GM21619 (cell line): ENCODE results near the gene AGPAT3.

ENCODE experiments used
- ATAC-seq: cut with Tn5 transposase; IDR thresholded peaks from one replicate; pipeline ENCODE4 v1.9.1; 2021; ENCODE audit not compliant: unreplicated experiment

AGPAT3 gene

DNA sequence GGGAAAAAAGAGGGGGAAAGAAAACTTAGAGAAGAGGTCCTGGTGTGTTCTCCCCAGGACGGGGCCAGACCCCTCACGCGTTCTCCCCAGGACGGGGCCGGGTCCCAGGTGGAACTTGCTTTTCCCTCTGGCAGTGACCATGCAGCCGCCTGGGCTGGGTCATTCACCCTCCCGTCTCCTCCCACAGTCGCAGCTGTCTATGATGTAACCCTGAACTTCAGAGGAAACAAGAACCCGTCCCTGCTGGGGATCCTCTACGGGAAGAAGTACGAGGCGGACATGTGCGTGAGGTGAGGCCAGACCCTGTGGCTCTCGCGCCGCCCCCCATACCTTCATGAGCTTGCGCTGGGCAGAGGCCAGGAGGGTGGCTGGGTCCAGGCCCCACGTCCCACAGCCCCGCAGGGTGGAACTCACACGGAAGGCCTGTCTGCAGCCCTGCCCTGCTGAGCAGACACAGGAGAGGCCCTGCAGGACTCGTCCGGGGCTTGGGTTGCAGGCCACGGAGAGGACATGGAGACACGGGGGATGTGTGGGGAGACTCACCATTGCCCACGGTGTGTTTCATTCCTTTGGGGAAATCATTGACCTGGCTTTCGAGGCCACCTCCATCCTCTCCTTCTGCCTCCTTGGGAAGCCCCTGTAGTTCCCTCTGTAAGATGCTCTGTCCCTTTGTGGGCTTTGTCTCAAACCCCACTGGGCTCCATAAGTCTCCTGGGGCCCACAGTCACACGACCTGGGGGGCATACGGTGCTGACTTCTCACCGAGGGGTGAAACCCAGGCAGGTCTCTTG, 106.4 kb downstream of the AGPAT3 start:
- ATAC-seq: no peak

- ATAC-seq: no peak
These were observed 106.9 kb downstream of the AGPAT3 start for GRCh38 chr21:43971992-43972255.

DNA sequence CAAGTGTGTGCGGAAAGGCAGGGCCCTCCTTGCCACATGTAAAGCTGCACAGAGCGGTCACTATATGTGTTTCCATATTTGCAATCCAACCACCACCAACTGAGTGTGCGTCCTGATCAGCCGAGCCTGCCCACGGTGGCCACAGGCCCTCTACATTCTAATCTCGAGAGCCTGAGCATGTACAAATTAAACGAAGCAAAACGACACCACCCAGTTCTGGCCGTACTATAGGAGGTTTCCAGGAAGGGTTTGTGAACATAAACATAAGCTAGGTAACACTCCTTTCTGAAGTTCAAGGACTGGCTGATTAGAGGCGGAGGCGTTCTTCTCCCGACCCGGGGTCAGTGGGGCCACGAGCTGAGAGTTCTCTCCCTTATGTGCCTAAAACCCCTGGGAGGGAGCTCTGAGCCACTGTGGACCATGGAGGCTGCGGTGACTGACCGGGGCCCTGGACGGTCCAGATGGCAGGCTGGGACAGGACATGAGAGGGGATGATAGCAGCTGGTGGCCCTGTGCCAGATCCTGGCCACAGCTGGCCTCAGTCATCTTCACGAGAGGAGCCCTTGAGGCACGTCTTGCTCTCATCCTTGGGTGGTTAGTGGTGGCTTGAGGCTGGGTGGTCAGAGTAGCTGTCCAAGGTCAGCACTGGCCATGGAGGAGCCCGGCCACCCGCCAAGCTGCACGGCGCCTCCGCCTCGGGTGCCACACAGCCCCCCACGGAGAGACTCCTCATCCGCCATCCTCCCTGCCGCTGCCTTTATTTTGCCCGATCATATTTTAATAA, 108.0 kb downstream of the AGPAT3 start:
- ATAC-seq: no peak

- ATAC-seq: no peak
These were observed 108.6 kb downstream of the AGPAT3 start for GRCh38 chr21:43973634-43973955.

- no peak for ATAC-seq
These were observed 109.9 kb downstream of the AGPAT3 start for GRCh38 chr21:43974791-43975468.

GRCh38 chr21:43975469-43976098, 110.6 kb downstream of the AGPAT3 start:
- ATAC-seq: no peak

- no peak for ATAC-seq
These were observed 111.6 kb downstream of the AGPAT3 start for GRCh38 chr21:43976661-43977060.

- ATAC-seq: no peak
These were observed 113.0 kb downstream of the AGPAT3 start for GRCh38 chr21:43978060-43978459.

DNA sequence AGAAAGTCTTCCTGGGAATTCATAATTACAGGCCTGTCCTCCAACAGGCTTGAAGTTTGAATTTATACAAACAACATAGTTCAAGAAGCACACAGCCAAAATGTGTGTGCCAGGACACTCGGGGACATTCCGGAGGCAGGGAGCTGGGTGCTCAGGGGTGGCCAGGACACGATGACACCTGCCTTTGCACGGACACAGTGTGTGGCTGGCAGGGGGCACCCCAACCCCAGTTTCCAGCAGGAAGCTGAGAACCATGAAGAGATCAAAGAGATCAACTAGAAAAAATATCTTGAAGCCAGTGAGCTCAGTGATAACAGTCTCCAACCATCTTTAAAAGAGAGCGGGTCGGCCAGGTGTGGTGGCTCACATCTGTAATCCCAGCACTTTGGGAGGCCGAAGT, 114.6 kb downstream of the AGPAT3 start:
- ATAC-seq: no peak

DNA sequence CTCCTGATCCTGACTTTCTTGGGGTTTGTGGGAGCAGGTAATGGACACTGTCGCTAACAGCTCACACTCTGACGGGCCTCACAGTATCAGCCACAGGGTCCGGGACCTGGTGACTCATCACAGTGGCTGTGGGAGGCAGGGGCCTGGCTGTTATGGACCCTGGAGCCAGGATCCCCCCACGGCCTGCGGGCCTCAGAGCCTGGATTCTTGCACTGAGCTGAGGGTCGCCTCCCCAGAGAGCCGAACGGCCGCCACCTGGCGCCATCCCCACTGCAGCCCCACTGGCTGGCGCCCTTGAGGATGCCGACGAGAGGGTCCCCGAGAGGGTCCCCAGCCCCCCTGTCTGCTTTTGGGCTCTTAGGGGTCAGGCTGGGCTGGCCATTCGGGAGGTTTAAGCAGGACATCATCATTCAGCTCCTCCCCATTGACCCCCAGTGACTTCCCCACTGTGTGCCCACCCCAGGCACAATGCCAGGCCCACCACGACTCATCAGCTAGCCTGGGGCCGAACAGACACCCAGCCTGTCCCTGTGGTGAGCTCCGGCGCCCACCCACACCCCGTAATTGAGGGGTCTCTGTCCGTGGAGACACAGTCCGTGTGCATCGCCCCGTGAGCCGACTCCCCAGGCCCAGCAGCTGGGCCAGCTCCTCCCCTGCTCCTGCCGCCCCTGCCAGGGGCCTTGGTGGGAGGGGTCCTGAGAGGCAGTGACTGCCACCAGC, 116.3 kb downstream of the AGPAT3 start:
- ATAC-seq: no peak

GRCh38 chr21:43981871-43982210, 116.8 kb downstream of the AGPAT3 start:
- no peak for ATAC-seq

- ATAC-seq: no peak
These were observed 117.6 kb downstream of the AGPAT3 start for GRCh38 chr21:43982489-43983078.

- ATAC-seq: no peak
These were observed 118.4 kb downstream of the AGPAT3 start for GRCh38 chr21:43983390-43983789.

GRCh38 chr21:43983860-43984420, 118.9 kb downstream of the AGPAT3 start:
- ATAC-seq: no peak

- ATAC-seq: no peak
These were observed 120.1 kb downstream of the AGPAT3 start for GRCh38 chr21:43984905-43985689.

DNA sequence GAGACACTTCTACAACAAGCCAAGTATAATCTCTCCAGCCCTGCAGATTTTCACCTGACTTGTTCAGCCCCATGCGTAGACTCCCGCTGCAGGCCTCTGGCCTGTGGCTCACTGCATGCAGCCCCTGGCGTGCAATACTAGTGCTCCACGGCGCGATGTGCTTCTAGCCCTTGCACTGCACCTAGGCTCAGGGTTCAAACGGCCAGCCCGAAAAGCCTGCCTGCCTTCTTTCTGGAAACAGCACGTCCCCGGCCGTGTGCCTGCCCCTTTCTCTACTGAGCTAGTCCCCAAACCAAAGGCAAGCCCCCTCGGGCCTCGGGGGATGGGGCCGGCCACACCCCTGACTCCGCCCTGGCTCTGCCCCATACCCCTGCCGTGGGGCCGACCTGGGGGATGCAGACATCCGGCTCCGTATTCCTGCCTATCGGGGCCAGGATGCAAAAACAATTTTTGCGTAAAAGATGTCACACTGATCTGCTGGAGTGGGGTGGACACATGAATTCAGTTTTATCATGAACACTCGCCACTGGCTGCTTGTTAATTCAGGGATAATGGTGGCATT, 120.7 kb downstream of the AGPAT3 start:
- no peak for ATAC-seq

DNA sequence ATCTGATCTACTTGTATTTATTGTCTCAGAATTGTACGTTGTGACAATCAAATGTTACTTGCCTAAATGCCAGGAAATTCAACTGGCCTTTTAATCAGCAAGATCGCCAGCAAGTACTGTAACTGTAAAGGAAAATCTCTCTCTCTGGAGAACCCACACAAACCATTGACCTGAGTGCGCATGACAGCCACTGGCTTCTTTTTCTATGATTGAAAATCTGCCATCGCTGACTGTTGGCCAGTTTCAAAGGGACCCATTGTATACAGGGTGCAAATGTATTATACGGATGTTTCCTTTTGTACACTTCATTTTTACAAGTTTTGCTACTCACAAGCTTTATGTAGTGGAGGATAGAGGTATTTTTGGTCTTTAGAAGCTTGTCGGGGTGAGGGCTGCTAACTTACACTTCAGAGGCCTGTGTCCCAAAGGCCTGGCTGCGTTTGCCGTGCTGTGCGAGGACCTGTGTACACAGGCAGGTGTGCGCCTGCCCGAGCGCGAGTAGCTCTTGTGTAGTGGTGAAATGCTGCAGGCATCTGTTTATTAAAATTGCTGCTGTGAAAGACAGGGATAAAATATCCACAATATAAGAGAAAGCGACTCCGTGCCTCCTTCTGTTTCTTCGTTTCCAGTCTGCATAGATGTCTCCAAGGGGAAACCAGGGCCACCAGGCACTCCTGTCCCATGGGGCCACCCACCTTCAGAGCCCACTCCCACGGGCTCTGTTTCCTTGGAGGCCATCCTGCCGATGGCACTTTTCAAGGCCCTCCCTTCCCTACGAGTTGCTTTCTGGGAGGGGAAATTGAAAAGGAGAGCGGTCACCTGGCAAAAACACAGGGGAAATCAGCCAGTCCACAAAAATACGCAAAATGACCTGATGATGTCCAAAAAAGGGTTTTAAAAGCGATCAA, 121.8 kb downstream of the AGPAT3 start:
- ATAC-seq: no peak

- ATAC-seq: no peak
These were observed 122.5 kb downstream of the AGPAT3 start for GRCh38 chr21:43987509-43987908.
